Fibroblast of lung (primary cell): ENCODE measurements around the gene FCRL5. TPM values are rescaled to one million over a fixed set of nuclear protein-coding genes. Genes with fewer than 3 reads are reported as not detected.

Source experiments
- DNase-seq, 2 donors: peaks; one replicate each; pipeline versions ENCODE4 v3.0.0 to v3.0.0-alpha.2; 2010; ENCODE audit warnings: low read depth in 2 of 2
- H2AFZ ChIP-seq: 2 replicates; pipeline ENCODE4 v1.5.1; 2012; ENCODE audit warnings: low read length, control low read depth, inconsistent platforms
- H3K27ac ChIP-seq: 2 replicates; pipeline ENCODE4 v1.5.1; 2011; ENCODE audit warnings: low read length, control low read depth; ENCODE audit not compliant: insufficient read depth
- H3K27me3 ChIP-seq: 2 replicates; pipeline ENCODE4 v1.5.1; 2011; ENCODE audit warnings: mild to moderate bottlenecking, low read length; ENCODE audit not compliant: control insufficient read depth, insufficient read depth
- H3K36me3 ChIP-seq: 2 replicates; pipeline ENCODE4 v1.5.1; 2011; ENCODE audit warnings: low read length; ENCODE audit not compliant: control insufficient read depth, insufficient read depth
- H3K4me1 ChIP-seq: 2 replicates; pipeline ENCODE4 v1.5.1; 2011; ENCODE audit warnings: low read length; ENCODE audit not compliant: control insufficient read depth, insufficient read depth; ENCODE audit errors: extremely low read depth
- H3K4me2 ChIP-seq: 2 replicates; pipeline ENCODE4 v1.5.1; 2011; ENCODE audit warnings: low read length, control low read depth; ENCODE audit not compliant: insufficient read depth; ENCODE audit errors: extremely low read depth
- H3K4me3 ChIP-seq, 4 experiments: fragments of 200-600 bp in 1 of 4; sonication (generic) in 1 of 4; replicated peaks in 1 of 4; 2 replicates each; pipeline ENCODE4 v1.5.1; 2011 to 2016; ENCODE audit warnings: low read length in 4 of 4, low read depth in 3 of 4, mild to moderate bottlenecking in 3 of 4, control low read depth in 2 of 4, inconsistent platforms in 1 of 4, mixed read lengths in 1 of 4; ENCODE audit not compliant: insufficient read depth in 1 of 4; ENCODE audit errors: control extremely low read depth in 1 of 4
- H3K79me2 ChIP-seq: 2 replicates; pipeline ENCODE4 v1.5.1; 2012; ENCODE audit warnings: mild to moderate bottlenecking, low read length, inconsistent platforms; ENCODE audit not compliant: control insufficient read depth, insufficient read depth
- H3K9ac ChIP-seq: 2 replicates; pipeline ENCODE4 v1.5.1; 2011; ENCODE audit warnings: mild to moderate bottlenecking, low read length, control low read depth; ENCODE audit not compliant: insufficient read depth
- H3K9me3 ChIP-seq: 2 replicates; pipeline ENCODE4 v1.5.1; 2012; ENCODE audit warnings: low read depth, low read length; ENCODE audit not compliant: control insufficient read depth, insufficient read depth
- H4K20me1 ChIP-seq: 2 replicates; pipeline ENCODE4 v1.5.1; 2011; ENCODE audit warnings: low read length; ENCODE audit not compliant: control insufficient read depth, insufficient read depth; ENCODE audit errors: extremely low read depth
- EZH2 ChIP-seq: IDR thresholded peaks from 2 replicates; pipeline ENCODE4 v1.5.1; 2012; ENCODE audit warnings: low read length, control low read depth, mild to moderate bottlenecking; ENCODE audit errors: missing control alignments
- polyA plus RNA-seq, 2 donors: library from polyadenylated mRNA; depleted of rRNA in 1 of 2; stranded (reverse) in 1 of 2; unstranded in 1 of 2; fragments of >200 nt; gene quantifications; 2 replicates each; pipeline ENCODE4 v1.2.1, GENCODE V29; 2011 to 2012; ENCODE audit warnings: missing spikeins in 1 of 2
- total RNA-seq: library from RNA; depleted of rRNA; stranded (reverse); fragments of >200 nt; gene quantifications from 2 replicates; pipeline ENCODE4 v1.2.1, GENCODE V29; 2014
- TF ChIP-seq, protein P1 (sequence below), 2 donors: IDR thresholded peaks in 1 of 2; conservative IDR thresholded peaks in 1 of 2; 1 replicate in 1 of 2; 2 replicates in 1 of 2; pipeline ENCODE4 v1.5.1; 2011 to 2012; ENCODE audit warnings: low read length in 2 of 2, control low read depth in 1 of 2, inconsistent platforms in 1 of 2, low read depth in 1 of 2, mild to moderate bottlenecking in 1 of 2

FCRL5 gene
- total and polyA plus RNA-seq, 2 donors (not counting 1 experiment from before 2014, with no cell fraction given) = 0.05 TPM; not detected in 1

DNA sequence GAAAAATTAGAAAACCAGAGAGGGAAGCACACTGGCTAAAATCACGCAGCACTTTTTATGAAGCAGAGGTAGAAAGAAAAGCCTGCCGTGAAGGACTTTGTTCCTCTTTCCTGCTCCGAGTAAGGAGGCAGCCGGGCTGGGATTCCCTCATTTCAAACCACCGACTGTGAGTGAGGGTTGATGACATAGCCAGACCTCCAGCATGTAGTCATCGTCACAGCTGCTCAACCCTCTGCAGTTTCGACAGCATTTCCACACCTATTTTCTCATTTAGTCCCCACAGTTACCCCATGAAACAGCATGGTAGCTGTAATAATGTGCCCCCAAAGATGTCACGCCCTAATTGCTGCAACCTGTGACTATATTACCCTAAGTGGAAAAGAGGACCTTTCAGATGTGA, 35.3 kb downstream of the FCRL5 start:
- TF ChIP-seq, protein P1, sequence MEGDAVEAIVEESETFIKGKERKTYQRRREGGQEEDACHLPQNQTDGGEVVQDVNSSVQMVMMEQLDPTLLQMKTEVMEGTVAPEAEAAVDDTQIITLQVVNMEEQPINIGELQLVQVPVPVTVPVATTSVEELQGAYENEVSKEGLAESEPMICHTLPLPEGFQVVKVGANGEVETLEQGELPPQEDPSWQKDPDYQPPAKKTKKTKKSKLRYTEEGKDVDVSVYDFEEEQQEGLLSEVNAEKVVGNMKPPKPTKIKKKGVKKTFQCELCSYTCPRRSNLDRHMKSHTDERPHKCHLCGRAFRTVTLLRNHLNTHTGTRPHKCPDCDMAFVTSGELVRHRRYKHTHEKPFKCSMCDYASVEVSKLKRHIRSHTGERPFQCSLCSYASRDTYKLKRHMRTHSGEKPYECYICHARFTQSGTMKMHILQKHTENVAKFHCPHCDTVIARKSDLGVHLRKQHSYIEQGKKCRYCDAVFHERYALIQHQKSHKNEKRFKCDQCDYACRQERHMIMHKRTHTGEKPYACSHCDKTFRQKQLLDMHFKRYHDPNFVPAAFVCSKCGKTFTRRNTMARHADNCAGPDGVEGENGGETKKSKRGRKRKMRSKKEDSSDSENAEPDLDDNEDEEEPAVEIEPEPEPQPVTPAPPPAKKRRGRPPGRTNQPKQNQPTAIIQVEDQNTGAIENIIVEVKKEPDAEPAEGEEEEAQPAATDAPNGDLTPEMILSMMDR (conservative IDR thresholded peaks at IDR 0.05 in 1 of 2, IDR thresholded peaks at IDR 0.05 in 1 of 2; ENCODE audit: low read depth in 1 of 2, low read length in 2 of 2) = no peak
- TF ChIP-seq EZH2 = no peak
- Histone ChIP-seq H3K9me3 (no peaks in the 10 kb centered on the region), H3K9ac (no peak overlapping the region), H3K4me2 (no peak overlapping the region), H3K4me3 (no peak overlapping the region), H3K4me1 (no peaks in the 10 kb centered on the region), H3K27me3 (no peaks in the 10 kb centered on the region), H4K20me1 (no peaks in the 10 kb centered on the region), H3K79me2 (no peaks in the 10 kb centered on the region), H3K27ac (no peak overlapping the region), H3K36me3 (no peaks in the 10 kb centered on the region), H2AFZ (no peak overlapping the region)
- no peak for DNase-seq

DNA sequence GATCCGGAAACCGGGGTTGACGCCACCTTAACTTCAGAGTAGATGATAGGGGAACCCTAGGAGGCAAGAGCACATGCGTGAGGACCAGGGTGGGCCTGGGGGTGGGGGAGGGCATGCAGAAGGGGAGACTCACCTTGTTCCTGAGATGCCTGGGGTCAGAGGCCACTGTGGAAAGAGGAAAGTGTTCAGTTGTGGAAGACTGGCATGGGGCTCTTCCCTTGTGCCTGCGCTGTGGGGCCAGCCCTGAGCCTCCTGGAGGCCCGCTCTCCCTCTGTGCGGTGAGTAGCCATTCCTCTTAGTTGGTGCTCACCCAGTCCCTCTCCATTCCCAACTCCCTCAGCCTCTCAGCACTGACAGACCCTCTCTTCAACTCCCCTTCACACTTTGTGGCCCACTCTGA, 36.6 kb downstream of the FCRL5 start:
- TF ChIP-seq, protein P1 (conservative IDR thresholded peaks at IDR 0.05 in 1 of 2, IDR thresholded peaks at IDR 0.05 in 1 of 2; ENCODE audit: low read depth in 1 of 2, low read length in 2 of 2) = no peak
- TF ChIP-seq EZH2 = no peak
- H3K27ac ChIP-seq = no peak overlapping the region
- no peak overlapping the region for H3K4me3 ChIP-seq
- H3K36me3 ChIP-seq = no peaks in the 10 kb centered on the region
- no peaks in the 10 kb centered on the region for H3K79me2 ChIP-seq
- H3K9ac ChIP-seq = no peak overlapping the region
- H3K27me3 ChIP-seq = no peaks in the 10 kb centered on the region
- DNase-seq = no peak
- H2AFZ ChIP-seq = no peak overlapping the region
- no peaks in the 10 kb centered on the region for H4K20me1 ChIP-seq
- H3K4me2 ChIP-seq = no peak overlapping the region
- no peaks in the 10 kb centered on the region for H3K4me1 ChIP-seq
- H3K9me3 ChIP-seq = no peaks in the 10 kb centered on the region

DNA sequence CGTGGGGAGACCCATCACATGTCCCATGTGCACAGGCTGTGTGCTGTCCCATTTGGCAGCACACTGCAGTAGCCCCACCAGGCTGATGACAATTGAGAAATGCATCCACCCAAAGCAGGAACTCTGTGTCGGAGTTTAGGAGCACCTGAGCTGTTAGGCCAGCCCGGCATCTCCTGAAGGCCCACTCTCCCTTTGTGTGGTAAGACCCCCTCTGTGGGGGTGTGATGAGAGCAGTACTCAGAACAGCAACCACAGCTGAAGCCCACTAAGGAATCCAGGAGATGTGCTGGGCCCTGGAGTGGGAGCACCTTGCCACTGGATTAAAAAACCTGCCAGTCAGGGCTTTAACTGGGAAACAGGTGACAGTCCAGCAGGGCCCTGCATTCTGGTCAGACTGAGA, 37.2 kb downstream of the FCRL5 start:
- Histone ChIP-seq H2AFZ (no peak overlapping the region), H4K20me1 (no peaks in the 10 kb centered on the region), H3K27me3 (no peaks in the 10 kb centered on the region), H3K9ac (no peak overlapping the region), H3K4me2 (no peak overlapping the region), H3K4me3 (no peak overlapping the region), H3K4me1 (no peaks in the 10 kb centered on the region), H3K9me3 (no peaks in the 10 kb centered on the region), H3K36me3 (no peaks in the 10 kb centered on the region), H3K79me2 (no peaks in the 10 kb centered on the region), H3K27ac (no peak overlapping the region)
- TF ChIP-seq EZH2 = no peak
- no peak for DNase-seq
